Measurements from ENCODE around the gene M1AP.
A peak's percentile ranks its signal among the peaks of the same experiment; 100 is the strongest.

M1AP gene

DNA sequence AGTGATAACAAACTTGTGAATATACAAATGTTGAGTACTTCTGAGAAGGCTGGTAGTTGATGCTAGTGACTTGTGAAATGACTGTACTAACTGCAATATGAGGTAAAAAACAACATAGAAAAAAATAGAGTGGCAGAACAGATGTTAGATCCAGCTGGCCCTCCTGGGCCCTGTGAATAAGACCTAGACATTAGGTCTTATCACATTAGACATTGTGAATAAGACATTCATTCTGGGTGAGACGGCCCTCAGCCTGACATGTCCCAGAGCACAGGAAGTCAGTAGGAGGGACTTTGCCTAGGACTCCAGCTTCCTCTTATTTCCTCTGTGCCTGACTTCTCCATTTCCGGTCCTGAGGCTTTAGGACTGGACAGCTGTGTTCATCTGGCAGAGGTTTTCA is 70.7 kb downstream of the M1AP start:
- H3K4me3 Mint-ChIP-seq, result no peak overlapping the region
- DNase-seq, result no peak
- H3K9me3 Mint-ChIP-seq, result no peaks in the 10 kb centered on the region
- H3K27me3 Mint-ChIP-seq, result peaks cover 5 to 33% of the 10 kb centered on the region in 2 donors
- H3K36me3 Mint-ChIP-seq (ENCODE audit: insufficient read depth), result no peaks in the 10 kb centered on the region
- H3K27ac Mint-ChIP-seq, result no peak overlapping the region
- no peak for ATAC-seq (replicated peaks)
- H3K4me1 Mint-ChIP-seq (ENCODE audit: low read depth in 2 of 2), result peaks cover 9 to 13% of the 10 kb centered on the region in 2 donors

DNA sequence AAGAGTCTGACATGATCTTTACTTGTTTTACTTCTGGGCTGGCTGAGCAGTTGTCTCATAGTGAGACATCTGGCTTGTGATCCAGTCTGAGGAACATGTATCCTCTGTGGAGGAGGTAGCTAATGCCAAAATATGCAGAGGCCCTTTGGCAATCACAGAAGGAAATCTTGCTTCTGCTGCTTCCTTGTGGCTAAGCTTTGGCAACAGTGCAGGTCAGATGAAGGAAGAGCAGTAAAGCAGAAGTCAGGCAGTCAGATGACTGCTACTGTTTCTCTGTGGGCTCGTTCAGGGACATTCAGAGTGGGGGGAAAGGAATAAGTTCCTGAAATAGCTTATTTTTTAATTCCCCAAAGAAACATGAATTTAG is 71.3 kb downstream of the M1AP start:
- Mint-ChIP-seq H3K27me3 (peaks cover 5 to 33% of the 10 kb centered on the region in 2 donors), H3K9me3 (no peaks in the 10 kb centered on the region), H3K27ac (no peak overlapping the region), H3K4me3 (no peak overlapping the region), H3K36me3 (ENCODE audit: insufficient read depth) (no peaks in the 10 kb centered on the region), H3K4me1 (ENCODE audit: low read depth in 2 of 2) (peaks cover 9 to 13% of the 10 kb centered on the region in 2 donors)
- DNase-seq, result no peak
- ATAC-seq (replicated peaks), result no peak

GRCh38 chr2:74576211-74576862 is 71.8 kb downstream of the M1AP start:
- Mint-ChIP-seq H3K36me3 (ENCODE audit: insufficient read depth) (no peaks in the 10 kb centered on the region), H3K4me3 (no peak overlapping the region), H3K9me3 (no peaks in the 10 kb centered on the region), H3K27ac (no peak overlapping the region), H3K4me1 (ENCODE audit: low read depth in 2 of 2) (peaks cover 9 to 13% of the 10 kb centered on the region in 2 donors), H3K27me3 (peaks cover 4 to 27% of the 10 kb centered on the region in 2 donors)
- no peak for ATAC-seq (replicated peaks)
- DNase-seq, result no peak

- DNase-seq (no peak), ATAC-seq (replicated peaks) (no peak)
- Mint-ChIP-seq H3K9me3 (no peaks in the 10 kb centered on the region), H3K27me3 (peaks cover 0 to 17% of the 10 kb centered on the region in 2 donors), H3K27ac (no peak overlapping the region), H3K36me3 (ENCODE audit: insufficient read depth) (no peaks in the 10 kb centered on the region), H3K4me3 (no peak overlapping the region), H3K4me1 (ENCODE audit: low read depth in 2 of 2) (peaks cover 9 to 13% of the 10 kb centered on the region in 2 donors)
These were observed 72.8 kb downstream of the M1AP start for GRCh38 chr2:74575320-74575719.

GRCh38 chr2:74573747-74574562 is 74.2 kb downstream of the M1AP start:
- ATAC-seq (replicated peaks) (peak; percentile 61), DNase-seq (no peak)
- Mint-ChIP-seq H3K4me1 (ENCODE audit: low read depth in 2 of 2) (peaks cover 9 to 13% of the 10 kb centered on the region in 2 donors), H3K27ac (peak overlapping the region; percentile 47 to 83), H3K27me3 (peaks cover 0 to 11% of the 10 kb centered on the region in 2 donors), H3K4me3 (peak overlapping the region; percentile 35 to 61), H3K9me3 (no peaks in the 10 kb centered on the region), H3K36me3 (ENCODE audit: insufficient read depth) (no peaks in the 10 kb centered on the region)

GRCh38 chr2:74572178-74572925 is 75.8 kb downstream of the M1AP start:
- peaks cover 9 to 13% of the 10 kb centered on the region in 2 donors for H3K4me1 Mint-ChIP-seq (ENCODE audit: low read depth in 2 of 2)
- H3K4me3 Mint-ChIP-seq, result no peak overlapping the region
- H3K9me3 Mint-ChIP-seq, result no peaks in the 10 kb centered on the region
- H3K36me3 Mint-ChIP-seq (ENCODE audit: insufficient read depth), result no peaks in the 10 kb centered on the region
- peaks cover 10 to 21% of the 10 kb centered on the region in 2 donors for H3K27me3 Mint-ChIP-seq
- no peak overlapping the region for H3K27ac Mint-ChIP-seq
- ATAC-seq (replicated peaks), result no peak
- DNase-seq, result no peak

- Mint-ChIP-seq H3K9me3 (no peaks in the 10 kb centered on the region), H3K27me3 (peaks cover 11 to 14% of the 10 kb centered on the region in 2 donors)
- no peak for ATAC-seq (replicated peaks)
These were observed 77.1 kb downstream of the M1AP start for GRCh38 chr2:74571058-74571457.

DNA sequence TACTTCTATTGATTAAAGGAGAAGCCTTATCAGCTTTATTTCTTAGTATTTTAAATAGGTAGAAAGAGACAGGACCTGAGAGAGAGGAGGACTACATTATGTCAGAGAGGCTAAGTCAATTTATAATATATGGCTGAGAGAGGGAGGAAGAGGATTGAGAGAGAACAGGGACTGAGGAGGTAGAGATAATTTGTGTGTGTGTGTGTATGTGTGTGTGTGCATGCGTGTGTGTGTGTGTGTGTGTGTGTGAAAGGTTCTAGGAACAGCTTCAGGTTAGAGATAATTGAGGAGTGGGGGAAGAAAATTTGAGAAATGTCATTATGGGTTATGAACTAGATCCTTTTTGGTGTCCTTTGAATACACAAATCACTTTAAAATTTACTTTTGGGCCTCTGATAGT is 78.4 kb downstream of the M1AP start:
- H3K27ac Mint-ChIP-seq, result no peak overlapping the region
- peaks cover 17 to 20% of the 10 kb centered on the region in 2 donors for H3K27me3 Mint-ChIP-seq
- no peaks in the 10 kb centered on the region for H3K36me3 Mint-ChIP-seq (ENCODE audit: insufficient read depth)
- H3K4me3 Mint-ChIP-seq, result no peak overlapping the region
- peaks cover 8 to 12% of the 10 kb centered on the region in 2 donors for H3K4me1 Mint-ChIP-seq (ENCODE audit: low read depth in 2 of 2)
- no peak for ATAC-seq (replicated peaks)
- no peak for DNase-seq
- no peaks in the 10 kb centered on the region for H3K9me3 Mint-ChIP-seq

More at GRCh38 chr2:74571058-74571457, 77.1 kb downstream of the M1AP start:
- DNase-seq, result no peak
- H3K36me3 Mint-ChIP-seq (ENCODE audit: insufficient read depth), result no peaks in the 10 kb centered on the region
- H3K27ac Mint-ChIP-seq, result no peak overlapping the region
- peaks cover 9 to 13% of the 10 kb centered on the region in 2 donors for H3K4me1 Mint-ChIP-seq (ENCODE audit: low read depth in 2 of 2)
- H3K4me3 Mint-ChIP-seq, result no peak overlapping the region

DNA sequence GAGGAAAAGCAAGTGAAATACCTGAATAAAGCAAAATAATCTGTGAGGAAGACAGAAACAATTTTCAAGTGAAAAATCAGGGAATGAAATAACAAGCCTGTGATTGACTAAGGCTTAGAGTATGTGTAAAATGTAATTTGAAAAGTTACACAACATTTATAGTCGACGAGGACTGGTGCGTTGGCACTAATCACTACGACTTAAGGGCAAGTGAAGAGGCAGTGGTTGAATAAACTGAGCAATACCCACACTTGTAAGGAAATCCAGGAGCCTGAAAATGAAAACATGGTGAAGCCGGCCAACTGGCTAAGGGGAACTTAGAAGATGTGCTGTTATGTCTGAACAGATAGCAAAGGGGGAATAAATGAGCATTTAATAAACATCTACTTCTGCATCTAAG is 80.2 kb downstream of the M1AP start:
- Mint-ChIP-seq H3K4me1 (ENCODE audit: low read depth in 2 of 2) (no peaks in the 10 kb centered on the region), H3K36me3 (ENCODE audit: insufficient read depth) (no peaks in the 10 kb centered on the region), H3K27ac (no peak overlapping the region), H3K4me3 (no peak overlapping the region), H3K27me3 (peaks cover 28 to 32% of the 10 kb centered on the region in 2 donors), H3K9me3 (no peaks in the 10 kb centered on the region)
- DNase-seq (no peak), ATAC-seq (replicated peaks) (no peak)

DNA sequence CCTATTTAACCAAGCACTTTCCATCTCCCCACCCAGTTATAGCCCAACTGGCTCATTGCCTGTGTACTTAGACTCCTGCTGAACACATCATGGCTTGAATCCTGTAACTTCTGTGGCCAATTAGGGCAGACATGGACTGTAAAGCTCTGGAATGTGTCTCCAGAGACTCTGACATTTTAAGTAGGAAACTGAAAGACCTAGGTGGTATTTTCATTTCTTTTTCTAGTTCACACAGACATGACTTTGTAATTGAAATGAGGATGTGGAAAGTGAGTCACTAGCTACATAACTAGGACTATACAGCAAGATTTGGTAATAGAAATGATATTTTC is 81.4 kb downstream of the M1AP start:
- ATAC-seq (replicated peaks), result no peak
- H3K36me3 Mint-ChIP-seq (ENCODE audit: insufficient read depth), result no peaks in the 10 kb centered on the region
- H3K4me1 Mint-ChIP-seq (ENCODE audit: low read depth in 2 of 2), result no peaks in the 10 kb centered on the region
- H3K4me3 Mint-ChIP-seq, result no peak overlapping the region
- DNase-seq, result no peak
- peaks cover 38 to 44% of the 10 kb centered on the region in 2 donors for H3K27me3 Mint-ChIP-seq
- H3K27ac Mint-ChIP-seq, result no peak overlapping the region
- H3K9me3 Mint-ChIP-seq, result no peaks in the 10 kb centered on the region

DNA sequence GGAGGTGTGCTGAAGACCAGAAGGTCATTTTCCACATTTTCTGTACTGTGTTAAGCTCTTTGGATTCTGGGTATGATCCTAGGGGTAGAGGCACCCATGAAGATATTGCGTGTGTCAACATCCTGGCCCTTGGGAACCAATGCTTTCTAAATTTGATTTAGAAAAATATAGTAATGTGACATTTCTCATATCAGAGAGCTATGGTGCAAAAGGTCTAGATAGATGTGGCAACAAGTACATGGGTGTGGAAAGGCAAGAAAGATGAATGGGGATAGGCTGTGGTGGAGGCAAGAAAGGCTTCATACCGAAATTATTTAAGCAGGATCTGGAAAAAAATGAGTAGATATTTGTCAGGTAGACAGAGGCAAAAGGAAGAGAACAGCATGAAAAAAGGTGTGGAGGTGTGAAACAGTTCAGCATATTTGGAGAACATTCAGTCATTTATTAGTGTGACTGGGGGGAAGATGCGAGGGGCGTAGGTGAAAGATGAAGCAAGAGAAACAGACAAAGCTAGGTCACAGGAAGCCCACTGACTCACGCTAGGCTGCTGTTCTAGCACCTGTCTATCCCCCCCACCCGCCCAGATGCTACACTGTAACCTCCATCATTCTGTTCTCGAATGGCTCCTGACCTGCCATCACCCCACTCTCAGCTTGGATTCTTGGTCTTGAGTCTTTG is 81.9 kb downstream of the M1AP start:
- no peak overlapping the region for H3K27ac Mint-ChIP-seq
- DNase-seq, result no peak
- H3K36me3 Mint-ChIP-seq (ENCODE audit: insufficient read depth), result no peaks in the 10 kb centered on the region
- peaks cover 40 to 49% of the 10 kb centered on the region in 2 donors for H3K27me3 Mint-ChIP-seq
- no peaks in the 10 kb centered on the region for H3K9me3 Mint-ChIP-seq
- no peak for ATAC-seq (replicated peaks)
- H3K4me3 Mint-ChIP-seq, result no peak overlapping the region
- no peaks in the 10 kb centered on the region for H3K4me1 Mint-ChIP-seq (ENCODE audit: low read depth in 2 of 2)

DNA sequence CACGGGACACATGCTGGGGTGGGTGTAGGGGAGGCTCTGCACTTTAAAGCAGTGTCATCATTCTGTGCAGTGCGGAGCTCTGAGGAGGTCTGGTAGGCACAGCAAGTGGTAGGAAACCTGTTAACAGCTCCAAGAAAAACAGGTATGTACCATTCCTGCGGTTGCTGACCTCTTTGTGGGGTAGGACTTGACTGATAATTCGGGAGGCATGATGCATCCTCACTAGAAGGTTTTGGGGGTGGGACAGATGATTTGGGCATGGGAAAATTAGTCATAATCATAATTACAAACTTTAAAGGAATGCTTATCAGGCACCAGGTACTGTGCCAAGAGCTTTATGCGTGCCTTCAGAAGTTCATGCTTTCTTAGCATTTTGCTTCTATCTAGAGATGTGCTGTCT is 83.9 kb downstream of the M1AP start:
- H3K27ac Mint-ChIP-seq, result no peak overlapping the region
- peaks cover 6 to 8% of the 10 kb centered on the region in 2 donors for H3K4me1 Mint-ChIP-seq (ENCODE audit: low read depth in 2 of 2)

GRCh38 chr2:74562126-74562775 is 85.9 kb downstream of the M1AP start:
- DNase-seq, result no peak
- Mint-ChIP-seq H3K4me3 (no peak overlapping the region), H3K4me1 (ENCODE audit: low read depth in 2 of 2) (peaks cover 6 to 8% of the 10 kb centered on the region in 2 donors), H3K36me3 (ENCODE audit: insufficient read depth) (no peaks in the 10 kb centered on the region), H3K27ac (no peak overlapping the region), H3K27me3 (peaks cover 30 to 53% of the 10 kb centered on the region in 2 donors), H3K9me3 (no peaks in the 10 kb centered on the region)
- ATAC-seq (replicated peaks), result no peak

More for the DNA sequence above, 83.9 kb downstream of the M1AP start:
- H3K27me3 Mint-ChIP-seq, result peaks cover 40 to 63% of the 10 kb centered on the region in 2 donors
- no peak for ATAC-seq (replicated peaks)
- H3K9me3 Mint-ChIP-seq, result no peaks in the 10 kb centered on the region
- DNase-seq, result no peak
- H3K4me3 Mint-ChIP-seq, result no peak overlapping the region
- H3K36me3 Mint-ChIP-seq (ENCODE audit: insufficient read depth), result no peaks in the 10 kb centered on the region

Data from effector memory CD8-positive, alpha-beta T cell (primary cell).